Fibroblast of mammary gland (primary cell): Measurements from ENCODE around the gene DNM3.

Source experiments
- DNase-seq: peaks from one replicate; pipeline ENCODE4 v3.0.0-alpha.2; 2010; ENCODE audit warnings: low read depth
- H3K4me3 ChIP-seq: 2 replicates; pipeline ENCODE4 v1.5.1; 2011; ENCODE audit warnings: low read depth, mild to moderate bottlenecking, low read length, moderate library complexity; ENCODE audit not compliant: control insufficient read depth
- TF ChIP-seq, protein P1 (sequence below): conservative IDR thresholded peaks from 2 replicates; pipeline ENCODE4 v1.5.1; 2011; ENCODE audit warnings: low read depth, low read length, inconsistent platforms; ENCODE audit not compliant: control insufficient read depth, insufficient read depth

The DNM3 gene

DNA sequence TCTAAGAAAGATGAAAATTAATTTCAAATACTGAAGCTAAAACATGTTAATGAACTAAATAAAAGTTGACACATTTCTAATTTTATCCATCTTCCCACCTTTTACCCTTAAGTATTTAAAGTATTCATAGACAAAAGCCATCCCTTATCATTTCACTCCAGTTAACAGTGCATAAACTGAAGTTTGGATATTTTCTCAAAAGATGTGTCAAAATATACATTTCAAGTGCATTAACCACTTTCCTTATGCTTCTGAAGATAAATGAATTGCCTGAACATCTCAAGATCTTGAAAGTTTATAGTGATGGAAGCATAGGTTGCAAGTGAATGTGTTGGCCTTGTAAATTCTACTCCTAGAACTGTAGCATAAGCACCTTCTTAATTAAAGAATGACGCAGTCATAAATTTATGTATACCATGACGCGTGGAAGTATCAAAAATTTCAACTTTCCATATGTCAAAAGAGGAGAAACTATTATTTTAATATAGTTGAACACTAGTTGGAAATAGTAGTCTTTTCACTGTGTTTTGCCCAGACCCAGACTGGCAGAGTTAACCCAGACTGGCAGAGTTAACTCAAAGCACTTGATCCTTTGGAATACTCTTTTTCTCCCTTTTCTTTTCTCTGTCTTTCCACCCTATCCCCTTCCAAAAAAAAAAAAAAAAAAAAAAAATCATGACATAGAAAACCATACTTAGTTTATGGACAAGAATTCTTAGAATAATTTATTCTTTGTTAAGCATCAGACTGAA, 296.6 kb downstream of the DNM3 start:
- no peak overlapping the region for H3K4me3 ChIP-seq
- TF ChIP-seq, protein P1, sequence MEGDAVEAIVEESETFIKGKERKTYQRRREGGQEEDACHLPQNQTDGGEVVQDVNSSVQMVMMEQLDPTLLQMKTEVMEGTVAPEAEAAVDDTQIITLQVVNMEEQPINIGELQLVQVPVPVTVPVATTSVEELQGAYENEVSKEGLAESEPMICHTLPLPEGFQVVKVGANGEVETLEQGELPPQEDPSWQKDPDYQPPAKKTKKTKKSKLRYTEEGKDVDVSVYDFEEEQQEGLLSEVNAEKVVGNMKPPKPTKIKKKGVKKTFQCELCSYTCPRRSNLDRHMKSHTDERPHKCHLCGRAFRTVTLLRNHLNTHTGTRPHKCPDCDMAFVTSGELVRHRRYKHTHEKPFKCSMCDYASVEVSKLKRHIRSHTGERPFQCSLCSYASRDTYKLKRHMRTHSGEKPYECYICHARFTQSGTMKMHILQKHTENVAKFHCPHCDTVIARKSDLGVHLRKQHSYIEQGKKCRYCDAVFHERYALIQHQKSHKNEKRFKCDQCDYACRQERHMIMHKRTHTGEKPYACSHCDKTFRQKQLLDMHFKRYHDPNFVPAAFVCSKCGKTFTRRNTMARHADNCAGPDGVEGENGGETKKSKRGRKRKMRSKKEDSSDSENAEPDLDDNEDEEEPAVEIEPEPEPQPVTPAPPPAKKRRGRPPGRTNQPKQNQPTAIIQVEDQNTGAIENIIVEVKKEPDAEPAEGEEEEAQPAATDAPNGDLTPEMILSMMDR: no peak
- no peak for DNase-seq

DNA sequence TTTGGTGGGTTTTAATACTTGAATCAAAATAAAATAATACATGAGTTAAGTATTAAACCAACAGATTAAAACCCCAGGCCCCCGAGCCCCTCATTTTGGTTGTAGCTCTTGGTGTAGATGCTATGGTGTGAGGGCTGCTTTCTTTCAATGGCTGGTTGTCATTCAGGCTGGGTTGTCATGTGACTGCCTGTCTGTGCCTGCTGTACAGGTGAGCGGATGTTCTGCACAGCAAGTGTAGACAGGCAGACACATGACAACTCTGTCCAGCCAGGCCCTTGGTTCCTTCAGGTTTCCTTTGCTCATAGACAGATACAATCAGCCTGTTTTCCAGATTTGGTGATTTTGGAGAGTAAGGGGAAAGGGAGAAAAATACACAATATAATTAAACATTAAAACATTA, 297.3 kb downstream of the DNM3 start:
- DNase-seq: no peak
- TF ChIP-seq, protein P1: no peak
- no peak overlapping the region for H3K4me3 ChIP-seq

DNA sequence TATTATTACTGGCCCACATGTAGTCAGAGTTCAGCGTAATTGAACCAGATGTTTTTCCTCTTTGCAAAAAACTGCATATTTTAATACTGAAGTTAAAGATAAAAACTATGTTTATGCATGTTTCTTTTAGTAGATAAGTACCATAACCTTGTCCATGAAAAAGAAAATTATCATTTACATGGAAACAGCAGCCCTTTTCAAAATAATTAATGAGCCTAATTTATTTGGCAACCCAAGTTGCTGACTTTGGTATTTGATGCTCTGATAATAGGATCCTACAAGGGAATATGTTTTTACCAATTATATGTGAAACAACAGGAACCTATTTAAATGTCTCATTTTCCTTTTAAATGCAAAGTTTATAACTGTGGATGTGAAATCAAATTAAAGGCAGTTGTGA, 297.9 kb downstream of the DNM3 start:
- TF ChIP-seq, protein P1: no peak
- no peak overlapping the region for H3K4me3 ChIP-seq
- DNase-seq: no peak

DNA sequence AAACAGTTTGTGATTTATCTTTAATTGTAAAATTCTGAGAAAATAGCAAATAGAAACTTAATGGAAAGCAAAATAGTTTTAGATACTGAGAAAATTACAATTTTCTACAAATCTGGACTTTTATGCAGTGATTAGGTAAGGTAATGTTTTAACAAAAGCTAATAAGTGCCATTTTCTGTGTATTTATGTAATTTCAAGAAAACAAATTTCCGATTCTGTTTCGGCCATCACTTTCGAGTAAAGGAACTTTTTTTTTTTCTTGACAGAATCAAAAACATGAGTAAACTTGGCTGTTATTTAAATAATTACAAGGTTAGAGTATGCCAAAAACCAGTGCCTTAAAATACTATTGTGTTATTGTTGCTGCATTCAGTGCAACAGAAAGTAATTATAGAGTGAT, 298.8 kb downstream of the DNM3 start:
- H3K4me3 ChIP-seq: peak overlapping the region; percentile 84
- TF ChIP-seq, protein P1: no peak
- DNase-seq: no peak

DNA sequence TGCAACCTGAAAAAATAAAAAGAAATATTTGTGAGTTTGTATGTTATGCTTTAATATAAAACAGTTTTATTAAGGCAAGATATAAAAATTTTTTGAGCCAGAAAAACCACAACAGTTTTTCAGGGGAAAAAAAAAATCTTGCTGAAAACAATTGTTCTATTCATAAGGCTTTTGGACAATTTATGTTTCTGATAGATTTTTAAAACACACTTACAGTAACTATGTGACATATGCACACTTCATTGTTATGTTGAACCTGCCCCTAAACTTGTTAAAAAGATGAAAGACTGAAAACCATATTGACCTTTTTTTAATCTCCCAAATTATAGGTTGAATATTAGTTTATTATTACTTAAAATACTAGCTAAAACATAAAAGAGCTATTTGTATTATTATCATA, 299.3 kb downstream of the DNM3 start:
- TF ChIP-seq, protein P1: no peak
- H3K4me3 ChIP-seq: peak overlapping the region; percentile 84
- no peak for DNase-seq

DNA sequence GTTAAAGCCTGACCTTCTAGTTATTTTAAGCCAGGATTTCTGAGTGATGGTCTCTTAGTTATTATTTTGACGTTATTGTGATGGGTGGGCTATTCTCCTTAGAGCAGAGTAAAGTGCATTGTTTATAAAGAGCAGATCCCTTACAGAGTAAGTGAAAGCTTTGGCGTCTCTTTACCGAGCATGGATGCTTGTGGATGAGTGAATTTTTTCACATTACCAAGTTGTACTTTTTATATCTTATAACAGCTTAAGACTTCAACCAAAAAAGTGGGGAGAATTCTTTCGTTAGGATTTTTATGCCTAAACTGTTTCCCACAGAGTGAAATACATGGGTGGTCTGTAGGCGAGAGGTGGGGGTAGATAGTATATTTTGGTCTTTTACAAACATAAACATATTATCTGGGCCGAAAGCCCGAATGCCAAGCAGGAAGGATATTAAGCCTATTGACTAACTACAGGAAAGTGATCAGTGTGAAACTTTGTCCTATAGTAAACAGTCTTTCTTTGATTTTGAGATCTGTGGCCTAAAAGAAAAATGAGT, 300.1 kb downstream of the DNM3 start:
- no peak for DNase-seq
- TF ChIP-seq, protein P1: no peak
- peak overlapping the region; percentile 84 for H3K4me3 ChIP-seq
